IMR-90 (cell line): Measurements from ENCODE around the gene SLC12A4. TPM values are rescaled to one million over a fixed set of nuclear protein-coding genes. Genes with fewer than 3 reads are reported as not detected.

Experiments used
- ATAC-seq: fragments of 200-7000 bp; cut with Tn5 transposase; 2 replicates; pipeline ENCODE4 v1.9.1; 2020; ENCODE audit warnings: low read depth, mild to moderate bottlenecking, moderate library complexity
- BruUV-seq: library from RNA; stranded (reverse); fragments of 400-500 nt; replicated peaks from 2 replicates; lab custom pipeline; 2021; lab: Mats Ljungman, UMichigan
- CTCF ChIA-PET: fragments of 300-600 bp; formaldehyde crosslinking; extraction: SDS; loops from one replicate; lab custom pipeline; 2021; ENCODE audit warnings: antibody characterized with exemption; lab: Yijun Ruan, JAX
- POLR2A ChIA-PET: fragments of 300-600 bp; sonication (Branson Sonifier 250); formaldehyde crosslinking; loops from one replicate; lab custom pipeline; 2022; ENCODE audit warnings: antibody characterized with exemption; ENCODE audit not compliant: unreplicated experiment; lab: Charles Lee
- DNase-seq: peaks from one replicate; pipeline ENCODE4 v3.0.0; 2013
- H2AFZ ChIP-seq: replicated peaks from 2 replicates; pipeline ENCODE3; 2013; ENCODE audit warnings: low read length, mild to moderate bottlenecking; ENCODE audit not compliant: poor library complexity
- H2AK5ac ChIP-seq: 2 replicates; pipeline ENCODE4 v1.6.1; 2013; ENCODE audit warnings: low read depth, low read length, inconsistent platforms
- H2AK9ac ChIP-seq: replicated peaks from 2 replicates; pipeline ENCODE3; 2013; ENCODE audit warnings: mild to moderate bottlenecking, low read depth, low read length, moderate library complexity; ENCODE audit not compliant: poor library complexity
- H2BK120ac ChIP-seq: 2 replicates; pipeline ENCODE4 v1.6.1; 2013; ENCODE audit warnings: low read depth, low read length, inconsistent platforms
- H2BK15ac ChIP-seq: 3 replicates; pipeline ENCODE4 v1.6.1; 2013; ENCODE audit warnings: low read depth, low read length, inconsistent platforms
- H2BK20ac ChIP-seq: 2 replicates; pipeline ENCODE4 v1.6.1; 2013; ENCODE audit warnings: low read depth, mild to moderate bottlenecking, inconsistent platforms, low read length, moderate library complexity
- H2BK5ac ChIP-seq: 2 replicates; pipeline ENCODE4 v1.6.1; 2013; ENCODE audit warnings: mild to moderate bottlenecking, low read depth, low read length, inconsistent platforms; ENCODE audit not compliant: poor library complexity, severe bottlenecking
- H3K14ac ChIP-seq: replicated peaks from 2 replicates; pipeline ENCODE4 v1.6.1; 2013; ENCODE audit warnings: low read depth, low read length, inconsistent platforms
- H3K18ac ChIP-seq: 2 replicates; pipeline ENCODE4 v1.6.1; 2013; ENCODE audit warnings: low read depth, low read length, control low read depth
- H3K23ac ChIP-seq: 2 replicates; pipeline ENCODE4 v1.6.1; 2013; ENCODE audit warnings: low read depth, low read length, inconsistent platforms
- H3K27ac ChIP-seq: 2 replicates; pipeline ENCODE4 v1.5.1; 2013; ENCODE audit warnings: mild to moderate bottlenecking, control low read depth, low read length; ENCODE audit not compliant: insufficient read depth
- H3K27me3 ChIP-seq: 2 replicates; pipeline ENCODE4 v1.6.1; 2013; ENCODE audit warnings: low read length; ENCODE audit not compliant: control insufficient read depth, insufficient read depth
- H3K36me3 ChIP-seq: 2 replicates; pipeline ENCODE4 v1.6.1; 2013; ENCODE audit warnings: low read length, mixed read lengths; ENCODE audit not compliant: control insufficient read depth, insufficient read depth
- H3K4ac ChIP-seq: 2 replicates; pipeline ENCODE4 v1.6.1; 2013; ENCODE audit warnings: low read depth, low read length, inconsistent platforms
- H3K4me1 ChIP-seq: 2 replicates; pipeline ENCODE4 v1.6.1; 2013; ENCODE audit warnings: low read length, mixed read lengths; ENCODE audit not compliant: control insufficient read depth, insufficient read depth
- H3K4me2 ChIP-seq: 2 replicates; pipeline ENCODE4 v1.6.1; 2013; ENCODE audit warnings: low read depth, mild to moderate bottlenecking, control low read depth, low read length, moderate library complexity
- H3K4me3 ChIP-seq: 2 replicates; pipeline ENCODE4 v1.5.1; 2013; ENCODE audit warnings: low read depth, mild to moderate bottlenecking, control low read depth, low read length, moderate library complexity; ENCODE audit not compliant: insufficient read depth
- H3K56ac ChIP-seq: 2 replicates; pipeline ENCODE4 v1.6.1; 2013; ENCODE audit warnings: low read length, inconsistent platforms; ENCODE audit not compliant: insufficient read depth; ENCODE audit errors: extremely low read depth
- H3K79me1 ChIP-seq, 2 experiments: 2 replicates each; pipeline ENCODE4 v1.6.1; 2013; ENCODE audit warnings: low read length in 2 of 2, inconsistent platforms in 1 of 2, low read depth in 1 of 2
- H3K9ac ChIP-seq: 2 replicates; pipeline ENCODE4 v1.6.1; 2013; ENCODE audit warnings: low read depth, low read length, control low read depth
- H3K9me1 ChIP-seq: 2 replicates; pipeline ENCODE4 v1.6.1; 2013; ENCODE audit warnings: low read length, inconsistent platforms; ENCODE audit not compliant: insufficient read depth
- H3K9me3 ChIP-seq: 2 replicates; pipeline ENCODE4 v1.6.1; 2013; ENCODE audit warnings: low read length; ENCODE audit not compliant: control insufficient read depth, insufficient read depth
- H4K20me1 ChIP-seq: 2 replicates; pipeline ENCODE4 v1.6.1; 2013; ENCODE audit warnings: low read length, inconsistent platforms; ENCODE audit not compliant: insufficient read depth
- H4K5ac ChIP-seq: 2 replicates; pipeline ENCODE4 v1.6.1; 2013; ENCODE audit warnings: mild to moderate bottlenecking, low read depth, low read length, control low read depth
- H4K8ac ChIP-seq, 2 experiments: 2 replicates each; pipeline ENCODE4 v1.6.1; 2013; ENCODE audit warnings: low read depth in 2 of 2, low read length in 2 of 2, control low read depth in 1 of 2, inconsistent platforms in 1 of 2
- H4K91ac ChIP-seq: 2 replicates; pipeline ENCODE4 v1.6.1; 2013; ENCODE audit warnings: low read depth, low read length, inconsistent platforms; ENCODE audit not compliant: insufficient read depth
- BHLHE40 ChIP-seq: fragments of 150-350 bp; IDR thresholded peaks from 2 replicates; pipeline ENCODE4 v1.6.1; 2016; ENCODE audit warnings: mild to moderate bottlenecking, low read depth, low read length
- CHD1 ChIP-seq: IDR thresholded peaks from 2 replicates; pipeline ENCODE4 v1.6.1; 2012; ENCODE audit warnings: low read depth, low read length, improper control_type of control experiment
- CTCF ChIP-seq: conservative IDR thresholded peaks from 2 replicates; pipeline ENCODE4 v1.5.1; 2012; ENCODE audit warnings: mild to moderate bottlenecking, low read depth, low read length, improper control_type of control experiment
- FOS ChIP-seq: fragments of 150-350 bp; IDR thresholded peaks from 2 replicates; pipeline ENCODE4 v1.6.1; 2016; ENCODE audit warnings: low read depth, low read length
- MAFK ChIP-seq: IDR thresholded peaks from 2 replicates; pipeline ENCODE4 v1.6.1; 2012; ENCODE audit warnings: low read depth, low read length, improper control_type of control experiment
- MAZ ChIP-seq: IDR thresholded peaks from 2 replicates; pipeline ENCODE4 v1.6.1; 2012; ENCODE audit warnings: low read depth, mild to moderate bottlenecking, low read length, improper control_type of control experiment, moderate library complexity, borderline replicate concordance
- MXI1 ChIP-seq: IDR thresholded peaks from 2 replicates; pipeline ENCODE4 v1.6.1; 2012; ENCODE audit warnings: low read depth, mild to moderate bottlenecking, low read length, moderate library complexity, borderline replicate concordance
- NFE2L2 ChIP-seq: fragments of 150-350 bp; IDR thresholded peaks from 2 replicates; pipeline ENCODE4 v1.6.1; 2016; ENCODE audit warnings: low read depth, mild to moderate bottlenecking, low read length
- POLR2A ChIP-seq: IDR thresholded peaks from 2 replicates; pipeline ENCODE4 v1.6.1; 2012; ENCODE audit warnings: mild to moderate bottlenecking, low read depth, low read length
- RCOR1 ChIP-seq: IDR thresholded peaks from 2 replicates; pipeline ENCODE4 v1.6.1; 2012; ENCODE audit warnings: mild to moderate bottlenecking, low read length, improper control_type of control experiment; ENCODE audit not compliant: insufficient replicate concordance
- RFX5 ChIP-seq: IDR thresholded peaks from 2 replicates; pipeline ENCODE4 v1.8.0; 2012; ENCODE audit warnings: low read depth, mild to moderate bottlenecking, low read length, moderate library complexity
- USF2 ChIP-seq: fragments of 150-350 bp; IDR thresholded peaks from 2 replicates; pipeline ENCODE4 v1.6.1; 2017; ENCODE audit warnings: mild to moderate bottlenecking, antibody characterized with exemption, low read length, low read depth
- WGBS, 2 experiments: methylation state at CpG; one replicate each; pipeline versions ENCODE4 v1.1.5 to v1.1.7; 2013; ENCODE audit warnings: missing lambda C conversion rate in 2 of 2; ENCODE audit not compliant: insufficient read length in 1 of 2; ENCODE audit errors: extremely low coverage in 2 of 2; 5-methylcytosine and 5-hydroxymethylcytosine counted together
- dilution Hi-C: fragments of 300-500 bp; cut with HindIII; formaldehyde crosslinking; loops from one replicate; pipeline ENCODE4 v1.14.3; 2018; ENCODE audit warnings: low sequenced_read_pairs; ENCODE audit not compliant: unreplicated experiment
- in situ Hi-C: fragments of 300-500 bp; cut with MboI; formaldehyde crosslinking; loops from 3 replicates; pipeline ENCODE4 v1.14.3; 2019; ENCODE audit warnings: low sequenced_read_pairs, inconsistent platforms, mixed read lengths
- intact Hi-C: fragments of 100-400 bp; cut with micrococcal nuclease; formaldehyde crosslinking; loops from 2 replicates; pipeline ENCODE4 v1.10.0; 2022
- polyA plus RNA-seq, 3 experiments: library from polyadenylated mRNA; depleted of rRNA; stranded (reverse); fragments of >200 nt; gene quantifications; 2 replicates each; pipeline ENCODE4 v1.2.3, GENCODE V29; 2012; ENCODE audit warnings: low replicate concordance in 1 of 3
- total RNA-seq: library from RNA; depleted of rRNA; stranded (reverse); fragments of >200 nt; gene quantifications from 2 replicates; pipeline ENCODE4 v1.2.3, GENCODE V29; 2012

The SLC12A4 gene
- total and polyA plus RNA-seq, 2 of the 4 experiments (the other 2 are of a cell fraction): 36.6 to 132 TPM

GRCh38 chr16:67971111-67971510 lies 2.7 kb upstream of the SLC12A4 start:
- POLR2A ChIA-PET: no interaction called here
- dilution Hi-C loops: no loop called here

More at GRCh38 chr16:67971111-67971510, 2.7 kb upstream of the SLC12A4 start:
- H3K18ac ChIP-seq: no peak overlapping the region
- H2BK5ac ChIP-seq: no peak overlapping the region
- peak overlapping the region; percentile 50 for H2AK9ac ChIP-seq
- BruUV-seq: no TSS peak
- H4K5ac ChIP-seq: no peak overlapping the region
- no peak overlapping the region for H3K27ac ChIP-seq
- H2AK5ac ChIP-seq: peak overlapping the region; percentile 12; the same call in 1 of the 2 replicates
- no peak for DNase-seq
- H3K4ac ChIP-seq: no peak overlapping the region
- H3K56ac ChIP-seq: no peak overlapping the region
- no peak overlapping the region for H3K4me2 ChIP-seq
- no peak overlapping the region for H3K14ac ChIP-seq
- peaks cover 3% of the 10 kb centered on the region; the same call in 1 of the 2 replicates for H3K36me3 ChIP-seq
- H3K9me3 ChIP-seq: no peaks in the 10 kb centered on the region
- no peak overlapping the region for H2BK20ac ChIP-seq
- no peak overlapping the region for H2AFZ ChIP-seq
- in situ Hi-C loops: no loop called here
- intact Hi-C loops: no loop called here
- H3K9ac ChIP-seq: no peak overlapping the region
- H3K4me1 ChIP-seq: peaks cover 14% of the 10 kb centered on the region
- no peak overlapping the region for H3K4me3 ChIP-seq
- no peak overlapping the region for H4K8ac ChIP-seq
- WGBS, 2 experiments: 92% methylated on average over 2 of the region's 9 CpGs; no CpG with 5 or more reads in 1 of the 2 experiments
- H3K79me1 ChIP-seq: peaks cover under 1 to 22% of the 10 kb centered on the region in 2 experiments; a peak in 2 of 4 replicates
- CTCF ChIA-PET: no interaction called here
- H4K91ac ChIP-seq: no peak overlapping the region
- H3K23ac ChIP-seq: no peak overlapping the region
- ATAC-seq: no peak
- peaks cover 12% of the 10 kb centered on the region for H3K9me1 ChIP-seq
- H2BK15ac ChIP-seq: no peak overlapping the region
- H2BK120ac ChIP-seq: no peak overlapping the region
- peaks cover 4% of the 10 kb centered on the region; the same call in 1 of the 2 replicates for H3K27me3 ChIP-seq
- peaks cover 17% of the 10 kb centered on the region for H4K20me1 ChIP-seq
- TF ChIP-seq BHLHE40 (no peak), RCOR1 (no peak), NFE2L2 (no peak), MAFK (no peak), CTCF (no peak), CHD1 (no peak), FOS (no peak), MAZ (no peak), MXI1 (no peak), RFX5 (no peak), POLR2A (no peak), USF2 (no peak)
